HG02981 (cell line): ENCODE results near the gene ZMIZ1.

Experiments used
- ATAC-seq: cut with Tn5 transposase; IDR thresholded peaks from one replicate; pipeline ENCODE4 v1.9.1; 2021; ENCODE audit warnings: mild to moderate bottlenecking, moderate library complexity; ENCODE audit not compliant: unreplicated experiment

Gene ZMIZ1

DNA sequence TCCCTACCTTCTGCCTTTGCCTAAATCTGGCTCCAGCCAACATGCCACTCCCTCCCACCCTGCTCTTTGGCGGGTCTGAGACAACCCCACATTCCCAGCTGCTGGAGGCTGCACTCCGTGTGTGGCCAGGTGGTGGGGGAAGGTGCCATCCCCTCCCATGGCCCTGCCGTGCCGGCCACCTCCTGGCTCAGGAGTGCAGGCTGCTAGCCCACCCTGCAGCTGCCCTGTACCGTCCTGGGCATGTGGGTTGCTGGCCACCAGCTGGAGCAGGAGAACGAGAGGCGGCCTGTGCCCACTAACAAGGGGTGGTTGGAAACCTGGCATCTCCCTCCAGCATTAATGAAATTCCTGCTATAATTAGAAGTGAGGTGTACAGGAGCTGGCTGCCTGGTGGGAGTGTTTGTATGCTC is 97.6 kb downstream of the ZMIZ1 start:
- no peak for ATAC-seq

DNA sequence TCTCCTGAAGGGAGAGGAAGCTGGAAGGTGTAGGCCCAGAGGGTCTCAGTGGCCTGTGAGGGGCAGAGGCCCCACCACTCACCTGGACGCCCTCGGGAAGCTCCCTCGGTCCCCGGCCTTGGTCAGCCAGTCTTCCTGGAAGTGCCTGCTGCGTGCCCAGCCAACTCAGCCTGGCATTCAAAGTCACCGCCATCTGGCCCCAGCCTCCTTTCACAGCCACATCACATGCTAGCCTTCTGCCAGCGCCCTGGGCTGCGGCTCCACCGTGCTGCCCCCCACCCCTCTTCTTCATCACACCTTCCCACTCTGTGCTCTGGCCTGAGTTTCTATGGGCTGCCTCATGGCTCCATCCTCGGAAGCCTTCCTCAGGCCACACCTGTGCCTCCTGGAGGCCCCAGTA is 98.0 kb downstream of the ZMIZ1 start:
- no peak for ATAC-seq

DNA sequence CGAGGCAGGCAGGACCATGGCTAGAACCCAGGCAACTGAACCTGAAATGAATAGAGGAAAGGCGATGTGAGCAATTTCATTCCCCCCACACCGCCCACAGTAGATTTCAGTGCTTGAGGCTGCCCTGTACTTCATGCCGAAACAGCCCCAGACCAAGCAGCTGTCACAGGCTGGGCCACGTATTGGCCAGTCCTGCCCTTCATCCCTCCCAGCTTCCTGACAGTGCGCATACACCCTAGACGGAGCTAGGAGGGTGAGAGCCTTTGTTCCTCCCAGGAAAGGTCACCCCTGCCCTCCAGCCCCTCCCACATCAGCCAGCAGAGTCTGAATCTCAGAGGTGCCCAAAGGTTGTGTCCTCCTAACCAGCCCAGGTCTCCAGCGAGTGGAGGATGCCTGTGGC is 98.8 kb downstream of the ZMIZ1 start:
- no peak for ATAC-seq

DNA sequence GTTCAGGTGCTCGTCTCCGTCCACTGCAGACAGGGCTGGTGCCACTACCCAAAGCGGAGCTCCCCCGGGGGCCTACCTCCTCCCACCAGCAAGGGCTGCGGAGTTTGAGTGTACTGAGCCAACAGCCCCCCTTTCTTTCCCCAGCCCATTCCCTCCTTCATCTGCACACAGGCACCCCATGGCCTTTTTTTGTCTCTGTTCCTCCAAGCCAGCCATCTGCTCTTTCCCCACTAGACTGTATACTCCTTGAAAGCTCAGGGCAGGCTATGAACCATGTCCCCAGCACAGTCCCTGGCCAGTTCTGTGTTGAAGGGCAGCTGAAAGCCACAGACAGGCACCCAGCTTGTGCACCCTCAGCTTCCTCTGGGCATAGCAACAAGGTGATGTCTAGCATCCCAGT is 99.4 kb downstream of the ZMIZ1 start:
- no peak for ATAC-seq

DNA sequence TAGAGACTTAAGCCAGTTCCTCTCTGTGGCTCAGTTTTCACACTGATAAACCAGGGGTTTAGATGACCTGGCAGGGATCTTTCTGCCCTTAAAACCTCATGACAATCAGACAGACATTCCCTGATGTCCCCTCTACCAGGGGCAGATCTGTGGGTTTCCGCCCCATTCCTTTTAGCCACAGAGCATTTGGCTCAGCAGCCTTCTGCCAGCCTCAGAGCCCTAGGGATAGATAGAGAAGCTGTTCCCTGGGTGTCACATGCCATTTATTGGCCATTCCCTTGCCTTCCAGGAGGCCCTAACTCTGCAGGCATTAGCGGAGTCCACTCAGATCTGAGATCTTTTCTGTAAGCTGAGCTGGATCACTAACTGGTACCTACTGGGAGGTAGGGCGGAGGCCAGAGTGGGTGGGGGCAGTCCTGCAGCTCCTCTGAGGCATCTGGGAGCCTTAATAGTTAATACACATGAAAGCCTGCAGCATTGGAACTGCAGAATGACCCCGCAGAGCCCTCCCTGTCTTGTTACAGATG is 101.5 kb downstream of the ZMIZ1 start:
- ATAC-seq, result no peak

DNA sequence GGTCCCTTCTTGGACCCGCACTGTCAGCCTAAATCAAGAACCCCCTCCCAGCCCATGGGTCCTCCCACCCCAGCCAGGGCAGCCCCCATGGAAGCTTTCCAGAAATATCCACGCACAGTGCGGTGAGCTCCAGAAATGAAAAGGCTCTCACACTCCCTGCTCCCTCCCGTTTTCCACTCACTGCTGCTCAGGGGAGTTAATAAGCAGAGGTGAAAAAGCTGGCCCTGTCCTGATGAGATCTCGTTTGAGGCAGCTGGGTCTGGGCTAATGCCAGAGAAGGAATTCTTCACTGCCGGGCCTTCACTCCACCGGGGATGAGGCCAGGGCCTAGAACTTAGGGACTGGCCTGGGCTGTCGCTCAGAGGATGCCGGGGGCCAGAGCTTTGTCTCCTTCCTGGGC is 102.2 kb downstream of the ZMIZ1 start:
- ATAC-seq, result no peak

DNA sequence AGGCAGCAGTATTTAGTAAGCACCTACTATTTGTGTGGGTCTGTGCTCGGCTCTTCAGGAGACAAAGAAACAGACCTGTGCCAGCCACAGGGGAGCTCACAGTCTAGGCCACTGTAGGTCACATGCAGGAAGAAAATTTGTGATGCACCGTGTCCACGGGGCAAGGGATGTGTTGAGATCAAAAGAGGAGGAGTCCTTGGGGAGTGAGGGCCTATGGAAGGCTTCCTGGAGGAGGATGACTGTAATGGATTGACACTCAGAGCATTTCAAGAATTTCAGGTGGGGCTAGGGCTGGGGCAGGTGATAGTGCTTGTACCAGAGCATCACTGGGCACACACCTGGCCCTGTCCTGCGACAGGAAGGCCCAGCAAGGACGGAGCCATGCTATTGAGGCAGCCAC is 102.7 kb downstream of the ZMIZ1 start:
- no peak for ATAC-seq

DNA sequence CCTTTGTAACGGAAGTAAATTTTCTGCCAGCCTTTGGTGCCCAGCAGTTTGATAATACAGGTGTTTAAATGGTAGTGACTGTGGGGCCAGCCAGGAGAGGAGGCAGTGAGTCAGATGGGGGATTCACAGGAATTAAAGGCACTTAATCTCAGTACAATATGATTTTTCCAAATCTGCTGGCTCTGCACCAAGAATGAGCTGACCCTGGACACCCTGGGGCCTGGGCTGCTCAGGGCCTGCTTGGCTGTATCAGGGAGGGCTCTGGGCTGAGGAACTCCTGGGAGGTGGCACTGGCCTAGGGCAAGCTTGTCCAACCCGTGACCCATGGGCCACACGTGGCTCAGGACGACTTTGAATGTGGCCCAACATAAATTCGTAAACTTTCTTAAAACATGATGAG is 104.1 kb downstream of the ZMIZ1 start:
- ATAC-seq, result no peak

DNA sequence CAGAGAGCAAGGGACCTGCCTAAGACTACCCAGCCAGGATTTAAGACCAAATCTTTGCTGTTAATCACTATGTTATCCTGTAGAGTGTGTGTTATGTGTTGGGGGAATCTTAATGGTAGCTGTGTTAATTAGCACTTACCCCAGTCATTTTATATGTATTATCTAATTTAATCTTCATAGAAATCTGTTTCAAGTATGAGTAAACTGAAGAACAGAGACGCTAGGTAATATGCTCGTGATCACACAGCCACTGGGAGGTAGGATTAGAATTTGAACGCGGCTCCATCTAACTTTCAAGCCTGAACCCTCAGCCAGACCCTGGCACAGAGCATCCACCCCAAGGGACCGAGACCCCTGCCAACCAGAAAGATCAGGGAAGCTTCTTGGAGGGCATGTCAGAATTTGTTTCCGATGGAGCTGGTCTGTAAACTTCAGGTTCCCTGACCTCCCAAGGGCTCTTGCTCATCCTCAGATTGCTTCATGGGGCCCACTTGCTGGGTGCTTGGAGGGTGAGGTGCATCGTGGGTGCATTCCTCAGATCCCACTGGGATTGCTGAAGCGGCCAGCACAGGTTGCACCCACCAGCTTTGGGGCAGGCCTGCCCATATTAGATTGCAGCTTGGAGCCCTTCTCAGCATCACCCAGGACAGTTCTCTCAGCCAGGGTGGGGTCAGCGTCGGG is 105.0 kb downstream of the ZMIZ1 start:
- ATAC-seq, result no peak

DNA sequence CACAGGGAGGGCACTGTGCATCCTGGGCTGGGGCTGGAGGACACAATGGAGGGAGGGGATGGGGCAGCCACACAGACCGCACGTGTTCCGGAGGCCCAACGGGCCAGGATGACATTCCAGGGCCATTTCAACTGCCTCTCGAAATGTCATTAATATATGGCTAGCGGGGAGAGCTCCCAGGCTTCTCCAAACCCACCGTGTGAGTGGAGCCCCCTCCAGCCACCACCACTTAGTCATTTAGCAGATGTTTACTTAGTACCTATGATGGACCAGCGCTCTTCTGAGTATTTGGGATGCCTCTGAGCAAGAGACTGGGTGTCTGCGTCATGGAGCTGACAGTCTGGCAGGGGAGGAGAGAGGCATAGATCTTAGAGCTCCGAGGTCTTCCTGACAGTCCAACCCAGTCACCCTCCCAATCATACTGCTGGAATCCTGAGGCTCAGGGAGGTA is 107.3 kb downstream of the ZMIZ1 start:
- no peak for ATAC-seq

DNA sequence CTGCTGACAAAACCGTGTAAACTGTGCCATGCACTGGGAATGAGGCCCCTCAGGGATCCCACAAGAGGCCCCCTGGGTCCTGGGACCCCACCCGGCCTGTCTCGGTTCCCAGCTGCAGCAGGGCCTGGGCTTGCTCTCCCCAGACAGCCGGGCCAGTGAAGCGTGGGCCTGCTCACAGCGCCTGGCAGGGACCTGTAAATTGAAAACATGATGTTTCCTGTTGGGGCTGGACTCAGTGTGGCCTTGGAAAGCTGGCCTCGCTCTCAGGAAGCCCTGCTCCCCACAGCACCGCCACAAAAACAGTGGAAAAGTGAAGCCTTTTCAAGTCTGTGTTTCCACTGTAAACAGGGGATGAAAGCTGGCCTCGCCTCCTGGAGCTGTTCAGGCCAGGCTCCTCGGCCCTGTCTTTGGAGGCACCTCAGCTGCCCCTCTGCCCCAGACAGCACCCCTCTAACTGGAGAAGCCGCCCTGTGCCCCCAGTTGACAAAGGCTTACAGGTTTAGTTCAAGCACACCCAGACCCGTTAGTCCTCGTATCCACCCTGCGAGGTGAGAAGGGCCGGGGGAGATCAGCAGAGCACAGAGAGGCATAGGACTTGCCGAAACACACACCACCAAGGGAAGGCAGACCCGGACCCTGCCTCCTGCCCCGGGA is 108.3 kb downstream of the ZMIZ1 start:
- ATAC-seq, result no peak

DNA sequence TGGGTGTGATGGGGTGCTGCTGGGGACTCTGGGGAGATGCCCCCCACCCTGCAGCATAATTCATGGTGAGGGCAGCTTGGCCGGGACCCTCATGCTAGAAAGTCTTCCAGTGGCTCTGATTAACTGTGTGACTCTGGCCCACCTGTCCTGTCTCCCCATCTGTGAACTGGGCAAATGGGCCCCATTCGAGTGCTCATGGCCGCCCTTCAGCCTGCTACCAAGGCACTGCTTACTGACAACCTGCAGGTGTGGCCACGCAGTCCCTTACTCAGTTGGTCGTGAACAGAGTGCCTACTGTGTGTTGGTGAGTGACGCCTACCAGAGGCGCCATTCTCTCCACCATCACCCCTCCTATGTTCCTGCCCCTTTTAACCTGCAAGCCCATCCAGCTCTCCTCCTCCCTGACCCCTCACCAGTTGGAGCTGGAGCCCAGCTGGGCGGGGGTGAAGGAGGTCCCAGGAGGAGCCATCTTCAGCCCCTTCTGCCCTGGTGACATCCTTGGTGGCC is 109.4 kb downstream of the ZMIZ1 start:
- ATAC-seq, result no peak

DNA sequence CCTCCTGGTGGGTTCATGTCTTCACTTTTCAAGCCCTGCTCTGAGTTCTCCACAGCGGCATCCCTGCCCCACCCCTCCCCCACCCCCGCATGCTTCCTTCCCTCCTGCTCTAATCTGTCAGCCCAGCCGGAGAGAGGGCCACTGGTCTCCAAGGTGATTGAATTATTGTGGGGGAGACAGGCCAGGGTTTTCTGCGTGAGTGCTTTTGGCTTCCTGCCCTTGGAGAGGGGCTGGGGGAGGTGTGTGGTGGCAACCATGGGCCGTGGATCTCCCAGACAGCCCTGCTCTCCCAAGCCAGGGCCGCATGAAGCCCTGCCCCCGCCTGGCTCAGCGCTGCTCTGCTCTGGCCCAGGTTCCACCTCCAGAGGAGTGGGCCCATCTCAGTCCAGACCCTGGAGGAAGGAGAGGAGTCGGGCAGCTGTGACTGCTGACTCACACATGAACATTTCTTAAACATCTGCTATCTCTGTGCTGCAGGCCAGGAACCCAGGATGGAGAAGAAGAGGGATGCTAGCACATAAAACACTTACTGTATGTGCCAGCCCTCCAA is 109.9 kb downstream of the ZMIZ1 start:
- ATAC-seq, result no peak

DNA sequence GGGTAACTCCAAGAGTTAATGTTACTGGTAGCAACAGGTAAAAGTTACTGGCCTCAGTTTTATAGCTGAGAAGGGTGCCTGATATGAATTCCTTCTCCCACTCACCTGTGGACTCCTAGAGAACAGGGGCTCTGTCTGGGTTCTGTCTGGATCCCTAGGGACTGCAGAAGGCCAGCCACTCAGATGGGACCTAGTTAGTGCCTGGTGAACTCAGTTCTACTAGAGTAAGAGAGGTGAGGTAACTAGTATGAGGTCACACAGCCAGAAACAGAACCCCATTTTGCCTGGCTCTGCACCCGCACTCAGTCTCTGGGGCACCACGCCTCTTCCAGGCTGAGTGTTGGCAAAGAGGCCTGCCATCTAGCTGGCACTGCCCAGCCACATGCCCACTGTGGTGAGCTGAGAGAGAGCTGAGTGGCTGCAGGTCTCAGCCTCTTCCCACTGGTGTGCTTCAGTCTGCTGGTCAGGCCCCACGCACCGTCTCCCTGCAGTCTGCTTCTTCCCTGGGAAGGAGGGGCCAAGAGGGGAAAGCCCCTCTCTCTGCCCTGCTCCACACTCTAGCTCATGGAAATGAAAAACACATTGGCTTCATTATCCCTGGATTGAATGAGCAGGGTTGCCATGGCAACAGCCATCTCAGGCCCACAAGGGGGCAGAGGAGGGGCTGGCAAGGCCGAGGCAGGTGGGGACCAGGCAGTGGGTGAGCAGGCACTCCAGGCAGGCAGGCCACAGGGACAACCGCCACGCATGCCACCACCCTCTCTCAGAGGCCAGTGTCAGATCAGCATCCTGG is 110.6 kb downstream of the ZMIZ1 start:
- no peak for ATAC-seq

DNA sequence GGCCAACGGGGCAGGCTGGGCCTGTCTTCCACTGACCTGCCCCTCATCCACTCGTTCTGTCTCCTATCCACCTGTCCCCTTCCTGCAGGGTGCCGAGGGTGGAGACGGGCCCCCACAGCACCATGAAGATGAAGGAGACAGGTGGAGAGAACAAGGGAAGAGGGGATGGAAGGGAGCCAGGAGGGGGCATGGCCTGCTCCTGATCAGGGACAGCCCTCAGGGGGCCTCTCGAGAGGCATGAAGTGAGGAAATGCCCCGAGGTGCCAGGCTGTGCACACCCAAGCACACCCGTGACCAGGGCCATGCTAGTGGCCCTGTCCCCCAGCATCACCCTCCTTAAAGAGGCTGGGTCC is 111.2 kb downstream of the ZMIZ1 start:
- no peak for ATAC-seq

DNA sequence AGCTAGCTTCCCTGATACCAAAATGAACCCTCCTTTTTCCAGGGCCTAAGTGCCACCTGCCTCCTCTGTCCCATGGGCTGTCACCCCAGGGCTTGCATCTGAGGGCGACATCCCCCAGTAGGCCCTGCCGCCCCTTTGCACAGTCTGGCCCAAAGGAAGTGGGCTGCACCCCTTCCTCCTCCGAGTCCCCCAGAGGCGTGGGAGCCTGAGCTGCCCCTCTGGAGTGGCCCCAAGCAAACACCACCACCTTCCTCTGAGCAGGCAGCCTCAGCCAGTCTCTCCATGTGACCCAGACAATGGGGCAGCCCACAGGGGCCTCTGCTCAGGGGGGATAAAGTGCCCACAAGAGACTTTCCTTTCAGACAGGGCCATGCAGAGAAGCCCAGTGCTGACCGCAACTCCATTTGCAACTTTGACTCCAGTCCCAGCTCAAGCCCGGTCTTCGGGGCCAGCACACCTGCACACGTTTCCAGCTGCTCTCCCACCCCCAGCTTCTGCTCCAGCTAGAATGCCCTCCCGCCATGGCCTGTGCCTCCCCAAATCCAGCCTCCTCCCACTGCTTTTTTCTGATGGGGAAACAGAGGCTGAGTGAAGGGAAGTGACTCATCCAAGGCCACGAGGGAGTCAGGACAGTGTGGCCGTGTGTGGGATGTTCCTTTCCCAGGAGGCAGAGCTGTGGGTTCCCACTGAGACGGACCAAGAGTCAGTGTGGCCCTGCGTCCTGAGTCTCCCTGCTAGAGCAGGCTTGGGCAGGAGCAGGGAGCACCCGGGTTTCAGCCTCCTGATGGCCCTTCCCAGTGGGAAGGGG is 111.9 kb downstream of the ZMIZ1 start:
- no peak for ATAC-seq

DNA sequence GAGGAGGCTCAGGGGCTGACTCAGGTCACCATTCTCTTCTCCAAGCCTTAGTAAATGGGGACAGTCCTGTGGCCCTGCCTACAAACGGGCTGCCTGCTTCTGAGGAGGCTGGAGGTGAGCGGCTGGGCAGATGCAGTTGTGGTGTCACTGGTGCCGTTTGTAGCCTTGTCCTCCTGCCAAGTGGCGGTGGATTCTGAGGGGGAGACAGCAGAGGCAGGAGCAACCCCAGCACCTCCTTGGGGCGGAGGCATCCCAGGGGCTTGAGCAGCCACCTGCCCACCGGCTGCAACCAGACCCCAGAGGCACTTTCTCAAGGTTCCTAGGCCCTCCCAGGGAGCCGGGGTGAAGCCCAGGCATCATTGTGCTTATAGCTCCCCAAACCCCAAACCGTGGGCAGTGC is 112.5 kb downstream of the ZMIZ1 start:
- no peak for ATAC-seq

DNA sequence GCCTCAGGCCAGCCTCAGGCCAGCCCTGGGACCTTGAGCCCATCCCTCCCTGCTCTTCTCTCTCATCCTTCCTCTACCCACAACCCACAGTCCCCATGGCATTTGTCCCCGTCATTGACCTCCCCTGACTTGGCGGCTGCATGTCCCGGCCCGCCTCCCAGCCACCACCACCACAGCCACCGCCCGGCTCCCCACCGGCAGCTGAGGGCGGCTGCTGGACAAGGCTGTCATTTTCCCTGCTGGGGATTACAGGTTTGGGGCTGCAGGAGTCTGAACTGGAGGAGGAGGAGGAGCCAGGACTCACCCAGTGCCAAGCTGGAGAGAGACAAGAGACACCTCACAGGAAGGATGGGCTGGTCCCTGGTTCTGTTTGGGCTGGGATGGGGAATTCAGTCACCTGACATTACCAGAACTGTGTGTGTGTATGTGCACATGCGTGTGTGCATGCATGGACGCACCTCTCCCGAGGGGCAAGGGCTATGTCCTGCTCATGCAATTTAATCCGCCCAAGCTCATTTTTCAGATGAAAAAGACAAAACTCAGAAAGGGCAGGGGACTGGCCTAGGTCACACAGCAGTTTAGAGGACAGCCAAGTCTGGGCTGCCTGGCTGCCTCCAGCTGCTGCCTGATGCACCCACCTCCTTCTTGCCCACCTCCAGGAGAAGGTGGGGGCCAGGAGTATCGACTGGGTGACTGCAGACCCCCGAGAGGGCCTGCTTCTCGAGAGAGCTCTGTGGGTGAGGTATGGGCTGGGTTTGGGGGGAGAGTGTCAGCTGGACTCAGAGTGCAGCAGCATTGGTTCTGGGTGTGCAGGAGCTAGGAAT is 113.1 kb downstream of the ZMIZ1 start:
- no peak for ATAC-seq

DNA sequence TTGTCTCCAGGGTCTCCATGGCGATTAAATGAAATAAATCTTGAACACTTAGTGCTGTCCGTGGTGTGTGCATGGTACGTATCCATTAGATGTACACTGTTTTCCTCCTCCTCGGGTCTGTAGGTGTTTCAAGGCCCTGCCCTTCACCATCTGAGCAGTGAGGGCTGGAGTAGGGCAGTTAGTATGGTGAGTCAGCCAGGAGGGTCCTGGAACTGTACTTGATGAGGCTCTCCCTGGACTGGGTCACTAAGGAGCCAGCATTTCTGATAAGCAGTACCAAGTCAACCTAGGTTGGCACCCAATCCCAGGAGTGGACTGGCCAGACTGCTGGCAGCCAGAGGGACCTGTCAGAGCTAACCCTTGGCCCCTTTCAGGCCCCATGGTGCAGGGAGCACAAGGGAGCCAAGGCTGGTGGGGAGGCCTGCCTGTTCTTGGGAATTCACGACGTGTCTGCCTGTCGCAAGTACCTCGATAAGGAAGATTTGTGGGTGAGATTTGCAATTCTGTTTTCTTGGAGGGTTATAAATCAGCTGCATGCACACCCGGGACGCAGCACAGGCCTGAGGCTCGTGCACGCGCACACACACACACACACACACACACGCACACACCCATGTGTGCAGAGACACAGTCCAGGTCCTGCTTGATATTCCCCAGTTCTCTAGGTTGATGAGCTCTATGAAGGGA is 114.2 kb downstream of the ZMIZ1 start:
- no peak for ATAC-seq
